Brain microvascular endothelial cell (primary cell): ENCODE measurements around the gene LMTK3.

Experiments used
- DNase-seq: peaks from one replicate; pipeline ENCODE4 v3.0.0-alpha.2; 2020
- H3K27ac ChIP-seq: fragments of 250-450 bp; sonication (Bioruptor Pico); 2 replicates; pipeline ENCODE4 v1.5.1; 2020; ENCODE audit warnings: mild to moderate bottlenecking, moderate library complexity
- H3K27me3 ChIP-seq: fragments of 250-450 bp; sonication (Bioruptor Pico); replicated peaks from 2 replicates; pipeline ENCODE4 v1.5.1; 2020; ENCODE audit warnings: mild to moderate bottlenecking
- H3K36me3 ChIP-seq: fragments of 250-450 bp; sonication (Bioruptor Pico); replicated peaks from 2 replicates; pipeline ENCODE4 v1.5.1; 2020; ENCODE audit warnings: mild to moderate bottlenecking
- H3K4me3 ChIP-seq: 2 replicates; pipeline ENCODE4 v1.5.1; 2011; ENCODE audit warnings: low read depth, mild to moderate bottlenecking, control low read depth, low read length, moderate library complexity
- in situ Hi-C: cut with HindIII; loops from 2 replicates; pipeline ENCODE4 v1.10.0; 2017; ENCODE audit warnings: low sequenced_read_pairs, low pct_ligation_motif_present
- TF ChIP-seq, protein P1 (sequence below): IDR thresholded peaks from 2 replicates; pipeline ENCODE4 v1.5.1; 2011; ENCODE audit warnings: low read depth, mild to moderate bottlenecking, moderate library complexity, low read length, control low read depth, inconsistent platforms; ENCODE audit errors: missing control alignments

The LMTK3 gene

DNA sequence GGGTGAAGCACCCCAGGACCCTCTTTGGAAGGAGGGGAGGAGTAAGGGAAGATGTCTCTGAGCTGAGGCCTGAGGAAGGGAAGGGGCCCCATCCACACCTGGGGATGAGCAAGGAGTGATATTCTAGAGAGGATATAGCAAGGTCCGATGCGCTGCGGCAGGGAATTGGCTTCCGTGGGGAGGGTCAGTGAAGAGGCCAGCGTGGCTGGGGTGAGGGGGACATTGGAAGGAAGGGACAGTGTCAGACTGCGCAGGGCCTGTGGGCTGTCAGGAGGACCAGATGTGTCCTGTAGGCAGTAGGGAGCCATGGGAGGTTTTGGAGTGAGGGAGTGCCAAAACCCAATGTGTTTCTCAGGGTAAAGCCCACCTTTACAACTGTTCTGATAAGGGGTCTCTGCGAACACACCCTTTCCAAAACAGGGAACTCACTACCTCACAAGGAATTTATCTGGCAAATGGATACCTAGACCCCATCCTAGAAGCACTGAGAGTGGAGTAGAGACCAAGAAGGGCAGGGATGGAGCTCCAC lies 3.7 kb downstream of the LMTK3 start:
- no peak overlapping the region for H3K4me3 ChIP-seq
- no peaks in the 10 kb centered on the region for H3K36me3 ChIP-seq
- DNase-seq, result no peak
- TF ChIP-seq, protein P1, sequence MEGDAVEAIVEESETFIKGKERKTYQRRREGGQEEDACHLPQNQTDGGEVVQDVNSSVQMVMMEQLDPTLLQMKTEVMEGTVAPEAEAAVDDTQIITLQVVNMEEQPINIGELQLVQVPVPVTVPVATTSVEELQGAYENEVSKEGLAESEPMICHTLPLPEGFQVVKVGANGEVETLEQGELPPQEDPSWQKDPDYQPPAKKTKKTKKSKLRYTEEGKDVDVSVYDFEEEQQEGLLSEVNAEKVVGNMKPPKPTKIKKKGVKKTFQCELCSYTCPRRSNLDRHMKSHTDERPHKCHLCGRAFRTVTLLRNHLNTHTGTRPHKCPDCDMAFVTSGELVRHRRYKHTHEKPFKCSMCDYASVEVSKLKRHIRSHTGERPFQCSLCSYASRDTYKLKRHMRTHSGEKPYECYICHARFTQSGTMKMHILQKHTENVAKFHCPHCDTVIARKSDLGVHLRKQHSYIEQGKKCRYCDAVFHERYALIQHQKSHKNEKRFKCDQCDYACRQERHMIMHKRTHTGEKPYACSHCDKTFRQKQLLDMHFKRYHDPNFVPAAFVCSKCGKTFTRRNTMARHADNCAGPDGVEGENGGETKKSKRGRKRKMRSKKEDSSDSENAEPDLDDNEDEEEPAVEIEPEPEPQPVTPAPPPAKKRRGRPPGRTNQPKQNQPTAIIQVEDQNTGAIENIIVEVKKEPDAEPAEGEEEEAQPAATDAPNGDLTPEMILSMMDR, result no peak
- peaks cover 11% of the 10 kb centered on the region for H3K27me3 ChIP-seq
- no peak overlapping the region for H3K27ac ChIP-seq
- in situ Hi-C loops, result no loop called here

DNA sequence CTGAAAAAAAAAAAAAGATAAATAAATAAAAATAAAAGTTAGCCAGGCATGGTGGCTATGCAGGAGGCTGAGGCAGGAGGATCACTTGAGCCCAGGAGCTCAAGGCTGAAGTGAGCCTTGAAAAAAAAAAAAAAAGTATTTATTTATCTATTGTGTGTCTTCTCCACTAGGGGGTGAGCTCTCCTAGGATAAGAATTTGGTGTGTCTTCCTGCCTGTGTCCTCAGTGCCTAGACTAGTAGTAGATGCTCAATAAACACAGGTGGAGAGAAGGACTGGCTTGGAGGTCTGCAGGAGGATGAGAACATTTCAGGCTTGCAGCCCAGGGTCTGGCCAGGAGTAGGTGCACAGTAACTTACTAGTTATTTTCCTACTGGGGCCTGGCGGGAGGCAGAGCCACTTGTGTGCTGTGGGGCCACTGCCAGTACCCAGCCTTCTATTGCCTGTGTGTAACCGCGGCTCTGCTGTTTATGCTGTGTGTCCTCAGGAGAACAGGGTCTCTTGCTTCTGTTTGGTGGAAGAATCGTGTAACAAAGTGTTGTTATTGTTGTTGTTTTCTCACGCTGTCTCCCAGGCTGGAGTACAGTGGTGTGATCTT lies 5.4 kb downstream of the LMTK3 start:
- DNase-seq, result no peak
- Histone ChIP-seq H3K4me3 (no peak overlapping the region), H3K27me3 (peaks cover 9% of the 10 kb centered on the region), H3K36me3 (no peaks in the 10 kb centered on the region), H3K27ac (no peak overlapping the region)
- TF ChIP-seq, protein P1, result peak; percentile 65
- in situ Hi-C loops, result no loop called here

DNA sequence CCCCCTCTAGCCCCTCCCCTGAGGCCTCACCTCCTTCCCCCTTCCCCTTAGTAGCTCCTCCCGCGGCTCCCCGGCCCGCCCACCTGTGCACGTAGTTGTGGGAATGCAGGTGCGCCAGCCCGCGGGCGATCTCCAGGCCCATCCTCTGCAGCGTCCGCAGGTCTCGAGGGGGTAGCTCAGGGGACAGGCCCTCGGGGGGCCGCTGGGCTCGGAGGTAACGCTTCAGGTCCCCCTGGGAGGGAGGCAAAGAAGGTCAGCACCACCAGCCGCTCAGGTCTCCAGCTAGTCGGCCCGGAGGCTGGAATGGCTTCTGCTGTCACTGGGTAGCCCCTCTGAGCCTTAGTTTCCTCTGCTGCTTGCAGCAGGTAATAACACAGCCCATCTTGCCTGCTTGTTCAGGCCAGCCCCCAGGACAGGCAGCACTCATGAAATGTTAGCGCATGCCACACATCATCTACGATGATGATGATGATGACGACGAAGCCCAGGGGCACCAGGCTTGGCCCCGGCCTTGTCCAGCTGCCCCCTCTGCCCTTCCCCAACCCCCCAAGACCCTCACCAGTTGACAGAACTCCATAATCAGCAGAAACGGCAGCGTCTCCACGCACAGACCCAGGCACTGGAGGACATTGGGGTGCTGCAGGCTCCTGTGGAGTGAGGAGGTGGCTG lies 9.2 kb downstream of the LMTK3 start:
- no peak for DNase-seq
- Histone ChIP-seq H3K27me3 (peaks cover 29% of the 10 kb centered on the region), H3K27ac (no peak overlapping the region), H3K36me3 (no peaks in the 10 kb centered on the region), H3K4me3 (no peak overlapping the region)
- in situ Hi-C loops, result no loop called here
- TF ChIP-seq, protein P1, result no peak

DNA sequence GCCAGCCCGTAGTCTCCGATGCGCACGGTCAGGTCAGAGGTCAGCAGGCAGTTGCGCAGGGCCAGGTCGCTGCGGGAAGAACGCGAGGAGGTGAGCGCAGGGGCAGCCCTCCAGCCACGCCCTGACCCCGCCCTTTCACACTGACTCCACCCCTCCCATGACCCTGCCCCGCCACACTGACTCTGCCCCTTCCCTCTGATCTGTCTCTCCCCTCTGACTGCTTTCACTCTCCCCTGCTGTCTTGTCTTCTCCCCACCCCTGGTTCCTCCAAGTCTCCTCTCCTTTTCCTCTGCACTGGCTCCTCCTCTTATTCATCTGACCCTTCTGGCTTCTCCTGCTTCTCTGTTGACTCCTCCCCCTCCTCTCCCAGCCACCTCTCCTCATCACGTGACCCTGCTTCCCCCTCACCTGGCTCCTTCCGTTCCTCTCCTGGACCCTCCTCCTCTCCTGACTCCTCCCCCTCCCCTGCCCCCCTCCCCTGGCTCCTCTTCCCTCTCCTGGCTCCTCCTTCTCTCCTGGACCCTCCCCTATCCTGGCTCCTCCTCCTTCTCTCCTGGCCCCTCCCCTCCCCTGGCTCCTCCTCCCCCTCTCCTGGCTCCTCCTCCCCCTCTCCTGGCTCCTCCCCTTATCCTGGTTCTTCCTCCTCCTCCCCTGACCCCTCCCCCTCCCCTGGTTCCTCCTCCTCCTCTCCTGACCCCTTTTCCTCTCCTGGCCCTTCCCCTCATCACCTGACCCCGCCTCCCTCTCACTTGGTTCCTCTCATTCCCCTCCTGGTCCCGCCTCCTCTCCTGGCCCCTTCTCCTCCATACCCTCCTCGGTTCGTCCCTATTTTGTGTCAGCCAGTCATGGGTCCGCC lies 9.9 kb downstream of the LMTK3 start:
- Histone ChIP-seq H3K27me3 (peaks cover 37% of the 10 kb centered on the region), H3K4me3 (no peak overlapping the region), H3K27ac (no peak overlapping the region), H3K36me3 (no peaks in the 10 kb centered on the region)
- TF ChIP-seq, protein P1, result no peak
- no peak for DNase-seq
- in situ Hi-C loops, result no loop called here

DNA sequence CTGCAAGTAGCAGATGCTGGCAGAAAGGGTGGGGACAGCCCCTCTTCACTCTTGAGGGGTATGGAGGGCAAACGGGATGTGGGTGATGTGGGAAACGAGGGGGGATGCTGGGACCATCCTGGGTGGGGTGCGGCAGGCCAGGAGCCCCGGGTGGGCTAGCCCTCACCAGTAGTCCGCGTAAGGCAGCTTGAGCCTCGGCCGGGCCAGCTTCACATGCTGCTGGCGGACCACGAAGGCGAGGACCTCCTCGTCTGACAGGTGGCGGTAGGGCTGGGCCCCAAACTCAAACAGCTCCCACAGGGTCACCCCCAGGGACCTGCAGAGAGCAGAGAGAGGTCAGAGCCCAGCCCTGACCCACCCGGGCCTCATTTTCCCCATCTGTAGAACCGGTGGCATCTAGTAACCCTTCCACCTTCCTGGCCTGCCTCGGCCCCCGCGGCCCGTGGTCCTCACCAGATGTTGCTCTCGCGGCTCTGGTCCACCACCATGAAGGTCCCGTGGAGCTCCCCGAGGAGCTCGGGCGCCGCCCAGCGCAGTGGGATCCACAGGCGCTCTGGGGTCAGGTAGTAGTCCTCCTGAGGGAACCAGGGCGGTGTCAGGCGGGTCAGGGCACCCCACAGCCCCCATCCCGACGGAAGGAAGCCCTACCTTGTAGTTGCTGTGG lies 10.7 kb downstream of the LMTK3 start:
- Histone ChIP-seq H3K36me3 (no peaks in the 10 kb centered on the region), H3K27ac (no peak overlapping the region), H3K4me3 (no peak overlapping the region), H3K27me3 (peaks cover 37% of the 10 kb centered on the region)
- in situ Hi-C loops, result no loop called here
- TF ChIP-seq, protein P1, result no peak
- no peak for DNase-seq
